PC-3 (cell line): ENCODE results near the gene PCDHB5. TPM values are rescaled to one million over a fixed set of nuclear protein-coding genes. Genes with fewer than 3 reads are reported as not detected.
"Not testable (repeated sequence)": the region's sequence is repeated elsewhere in the genome, so short reads cannot be mapped to it uniquely, and the experiment has no call there.

Experiments
- ATAC-seq: fragments of 200-7000 bp; cut with Tn5 transposase; 2 replicates; pipeline ENCODE4 v1.9.1; 2020; ENCODE audit warnings: mild to moderate bottlenecking, moderate library complexity
- BruUV-seq: library from RNA; stranded (reverse); fragments of 400-500 nt; replicated peaks from 2 replicates; lab custom pipeline; 2021; lab: Mats Ljungman, UMichigan
- CTCF ChIA-PET: fragments of 300-600 bp; sonication (Branson Sonifier 250); formaldehyde crosslinking; loops from one replicate; lab custom pipeline; 2022; ENCODE audit warnings: antibody characterized with exemption; lab: Charles Lee
- POLR2A ChIA-PET: fragments of 300-600 bp; sonication (Branson Sonifier 250); formaldehyde crosslinking; loops from one replicate; lab custom pipeline; 2022; ENCODE audit warnings: antibody characterized with exemption; ENCODE audit not compliant: unreplicated experiment; lab: Charles Lee
- DNase-seq: peaks from one replicate; pipeline ENCODE4 v3.0.0-alpha.2; 2015
- H2AFZ ChIP-seq: fragments of 300-600 bp; sonication (generic); 2 replicates; pipeline ENCODE4 v1.6.0; 2016; ENCODE audit warnings: antibody characterized with exemption, low read length
- H3F3A ChIP-seq: fragments of 300-600 bp; sonication (generic); one replicate; pipeline ENCODE4 v1.6.0; 2017; ENCODE audit warnings: antibody characterized with exemption, low read length, control low read depth, mild to moderate bottlenecking; ENCODE audit not compliant: unreplicated experiment
- H3K27ac ChIP-seq: fragments of 300-600 bp; sonication (generic); 2 replicates; pipeline ENCODE4 v1.5.1; 2016; ENCODE audit warnings: mild to moderate bottlenecking, low read length
- H3K27me3 ChIP-seq: fragments of 300-600 bp; sonication (generic); 2 replicates; pipeline ENCODE4 v1.6.1; 2016; ENCODE audit warnings: low read length, mixed read lengths
- H3K36me3 ChIP-seq: fragments of 300-600 bp; sonication (generic); 2 replicates; pipeline ENCODE4 v1.6.1; 2016; ENCODE audit warnings: low read depth, mixed run types, low read length, mixed read lengths
- H3K4me1 ChIP-seq: fragments of 300-600 bp; sonication (generic); 2 replicates; pipeline ENCODE4 v1.5.1; 2016; ENCODE audit warnings: low read length; ENCODE audit not compliant: insufficient read depth
- H3K4me2 ChIP-seq: fragments of 300-600 bp; sonication (generic); 2 replicates; pipeline ENCODE4 v1.6.0; 2016; ENCODE audit warnings: low read length
- H3K4me3 ChIP-seq: fragments of 300-600 bp; sonication (generic); 2 replicates; pipeline ENCODE4 v1.5.1; 2016; ENCODE audit warnings: mild to moderate bottlenecking, low read length, mixed read lengths
- H3K79me2 ChIP-seq: fragments of 300-600 bp; sonication (generic); 2 replicates; pipeline ENCODE4 v1.6.1; 2017; ENCODE audit warnings: low read length, mixed read lengths
- H3K9ac ChIP-seq: fragments of 300-600 bp; sonication (generic); 2 replicates; pipeline ENCODE4 v1.6.0; 2016; ENCODE audit warnings: mild to moderate bottlenecking, low read length
- H3K9me2 ChIP-seq: fragments of 300-600 bp; sonication (generic); replicated peaks from 2 replicates; pipeline ENCODE4 v1.6.1; 2016; ENCODE audit warnings: mixed run types, low read length, mixed read lengths
- H3K9me3 ChIP-seq: fragments of 300-600 bp; sonication (generic); 2 replicates; pipeline ENCODE4 v1.6.1; 2016; ENCODE audit warnings: low read length, mixed read lengths
- H4K20me1 ChIP-seq: fragments of 300-600 bp; sonication (generic); 2 replicates; pipeline ENCODE4 v1.6.1; 2016; ENCODE audit warnings: low read length, mixed read lengths
- EZH2 ChIP-seq: fragments of 300-600 bp; sonication (generic); IDR thresholded peaks from one replicate; pipeline ENCODE4 v1.6.1; 2017; ENCODE audit warnings: antibody characterized with exemption, mild to moderate bottlenecking, low read length; ENCODE audit not compliant: unreplicated experiment
- EZH2phosphoT487 ChIP-seq: fragments of 300-600 bp; sonication (generic); IDR thresholded peaks from 2 replicates; pipeline ENCODE4 v1.6.1; 2018; ENCODE audit warnings: mild to moderate bottlenecking, antibody characterized with exemption, low read length, borderline replicate concordance
- intact Hi-C: fragments of 100-400 bp; cut with micrococcal nuclease; formaldehyde crosslinking; loops from 2 replicates; pipeline ENCODE4 v1.9.0; 2023
- total RNA-seq: library from RNA; depleted of rRNA; stranded (reverse); fragments of >200 nt; gene quantifications from 2 replicates; pipeline ENCODE4 v1.2.3, GENCODE V29; 2014
- TF ChIP-seq, protein P1 (sequence below): fragments of 300-600 bp; sonication (generic); conservative IDR thresholded peaks from 2 replicates; pipeline ENCODE4 v1.5.1; 2017; ENCODE audit warnings: antibody characterized with exemption, low read depth, mild to moderate bottlenecking, low read length

The PCDHB5 gene
- total RNA-seq, 1 experiment from 2014 or later, result 0.69 TPM

DNA sequence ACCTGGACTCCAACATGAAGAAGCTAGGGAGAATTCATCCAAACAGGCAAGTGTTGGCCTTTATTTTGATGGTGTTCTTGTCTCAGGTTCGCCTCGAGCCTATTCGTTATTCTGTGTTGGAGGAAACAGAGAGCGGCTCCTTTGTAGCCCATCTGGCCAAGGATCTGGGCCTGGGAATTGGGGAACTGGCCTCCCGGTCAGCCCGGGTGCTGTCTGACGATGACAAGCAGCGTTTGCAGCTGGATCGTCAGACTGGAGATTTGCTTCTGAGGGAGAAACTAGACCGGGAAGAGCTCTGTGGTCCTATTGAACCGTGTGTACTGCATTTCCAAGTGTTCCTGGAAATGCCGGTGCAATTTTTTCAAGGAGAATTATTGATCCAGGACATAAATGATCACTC is 13.0 kb upstream of the PCDHB5 start:
- no peak overlapping the region for H3K27ac ChIP-seq
- H2AFZ ChIP-seq, result no peak overlapping the region
- H3K4me3 ChIP-seq, result no peak overlapping the region
- no peaks in the 10 kb centered on the region for H3K27me3 ChIP-seq
- H3K9me2 ChIP-seq, result no peaks in the 10 kb centered on the region
- H3K9ac ChIP-seq, result no peak overlapping the region
- CTCF ChIA-PET, result no interaction called here
- POLR2A ChIA-PET, result no interaction called here
- no peaks in the 10 kb centered on the region for H4K20me1 ChIP-seq
- H3K9me3 ChIP-seq, result no peaks in the 10 kb centered on the region
- intact Hi-C loops, result no loop called here
- H3K36me3 ChIP-seq, result no peaks in the 10 kb centered on the region
- DNase-seq (no peak), ATAC-seq (no peak)
- TF ChIP-seq EZH2 (no peak), EZH2phosphoT487 (no peak)
- TF ChIP-seq, protein P1, sequence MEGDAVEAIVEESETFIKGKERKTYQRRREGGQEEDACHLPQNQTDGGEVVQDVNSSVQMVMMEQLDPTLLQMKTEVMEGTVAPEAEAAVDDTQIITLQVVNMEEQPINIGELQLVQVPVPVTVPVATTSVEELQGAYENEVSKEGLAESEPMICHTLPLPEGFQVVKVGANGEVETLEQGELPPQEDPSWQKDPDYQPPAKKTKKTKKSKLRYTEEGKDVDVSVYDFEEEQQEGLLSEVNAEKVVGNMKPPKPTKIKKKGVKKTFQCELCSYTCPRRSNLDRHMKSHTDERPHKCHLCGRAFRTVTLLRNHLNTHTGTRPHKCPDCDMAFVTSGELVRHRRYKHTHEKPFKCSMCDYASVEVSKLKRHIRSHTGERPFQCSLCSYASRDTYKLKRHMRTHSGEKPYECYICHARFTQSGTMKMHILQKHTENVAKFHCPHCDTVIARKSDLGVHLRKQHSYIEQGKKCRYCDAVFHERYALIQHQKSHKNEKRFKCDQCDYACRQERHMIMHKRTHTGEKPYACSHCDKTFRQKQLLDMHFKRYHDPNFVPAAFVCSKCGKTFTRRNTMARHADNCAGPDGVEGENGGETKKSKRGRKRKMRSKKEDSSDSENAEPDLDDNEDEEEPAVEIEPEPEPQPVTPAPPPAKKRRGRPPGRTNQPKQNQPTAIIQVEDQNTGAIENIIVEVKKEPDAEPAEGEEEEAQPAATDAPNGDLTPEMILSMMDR, result no peak
- H3F3A ChIP-seq, result no peaks in the 10 kb centered on the region
- no TSS peak for BruUV-seq
- no peaks in the 10 kb centered on the region for H3K4me1 ChIP-seq
- no peak overlapping the region for H3K4me2 ChIP-seq
- H3K79me2 ChIP-seq, result no peaks in the 10 kb centered on the region

- H3K9me2 ChIP-seq, H3K4me3 ChIP-seq, H3K79me2 ChIP-seq, H3K4me1 ChIP-seq, H3K4me2 ChIP-seq, H3K9me3 ChIP-seq, H3K27ac ChIP-seq, H3K27me3 ChIP-seq, DNase-seq, BruUV-seq, H4K20me1 ChIP-seq, CTCF ChIA-PET, H3F3A ChIP-seq, intact Hi-C loops, H3K36me3 ChIP-seq, ATAC-seq, POLR2A ChIA-PET, H2AFZ ChIP-seq, H3K9ac ChIP-seq: not testable (repeated sequence)
Measured at GRCh38 chr5:141123396-141124135, 11.4 kb upstream of the PCDHB5 start.

DNA sequence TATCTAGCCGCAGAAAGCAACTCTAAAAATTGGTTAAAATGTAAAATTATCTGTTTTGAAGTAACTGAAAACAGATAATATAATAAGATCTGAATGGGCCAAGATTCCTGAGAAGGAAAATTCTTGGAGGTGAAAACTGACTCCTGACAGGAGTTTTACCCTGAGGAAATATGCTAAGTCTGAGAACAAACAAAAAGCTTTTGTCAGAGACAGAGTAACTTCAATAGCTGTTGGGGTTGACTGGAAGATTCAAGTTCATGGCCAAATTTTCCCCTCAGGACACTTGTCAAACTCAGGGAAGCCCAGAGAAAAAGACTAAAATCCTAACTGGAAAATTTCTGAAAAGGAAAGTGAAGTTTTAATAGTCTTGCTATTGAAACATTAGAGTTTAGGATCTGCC is 7.7 kb upstream of the PCDHB5 start:
- H4K20me1 ChIP-seq, result no peaks in the 10 kb centered on the region
- H2AFZ ChIP-seq, result no peak overlapping the region
- H3K4me3 ChIP-seq, result no peak overlapping the region
- no TSS peak for BruUV-seq
- ATAC-seq (no peak; the same call in 1 of the 2 replicates), DNase-seq (peak; percentile 1)
- no peaks in the 10 kb centered on the region for H3K9me2 ChIP-seq
- ChIA-PET CTCF (no interaction called here), POLR2A (no interaction called here)
- H3K27ac ChIP-seq, result no peak overlapping the region
- H3K9me3 ChIP-seq, result no peaks in the 10 kb centered on the region
- no peaks in the 10 kb centered on the region for H3F3A ChIP-seq
- H3K4me1 ChIP-seq, result no peaks in the 10 kb centered on the region
- no peaks in the 10 kb centered on the region for H3K27me3 ChIP-seq
- intact Hi-C loops, result no loop called here
- H3K9ac ChIP-seq, result no peak overlapping the region
- no peaks in the 10 kb centered on the region for H3K36me3 ChIP-seq
- H3K79me2 ChIP-seq, result no peaks in the 10 kb centered on the region
- no peak overlapping the region for H3K4me2 ChIP-seq
- TF ChIP-seq, protein P1, result no peak
- TF ChIP-seq EZH2 (no peak), EZH2phosphoT487 (no peak)
